ENCODE results near the gene NCLN.
"Not testable (repeated sequence)": the region's sequence is repeated elsewhere in the genome, so short reads cannot be mapped to it uniquely, and the experiment has no call there.

Gene NCLN

GRCh38 chr19:3185461-3186159 lies at the start of gene NCLN:
NCLN (plus strand) TSS chr19:3185930; CDS start chr19:3186031, 101 bp downstream.
- peak; percentile 89 for DNase-seq

GRCh38 chr19:3135961-3136683 lies 49.6 kb upstream of the NCLN start, which contains the start of gene GNA15:
GNA15 (plus strand) TSS chr19:3136033; CDS start chr19:3136451, 418 bp downstream.
- no peak for DNase-seq

- DNase-seq = no peak
Measured at GRCh38 chr19:3136684-3137055, 49.1 kb upstream of the NCLN start.

GRCh38 chr19:3137119-3137518 lies 48.6 kb upstream of the NCLN start:
- no peak for DNase-seq

GRCh38 chr19:3138268-3138667 lies 47.5 kb upstream of the NCLN start:
- DNase-seq = no peak

- no peak for DNase-seq
Measured at GRCh38 chr19:3140667-3141038, 45.1 kb upstream of the NCLN start.

- no peak for DNase-seq
Measured at GRCh38 chr19:3142292-3142670, 43.4 kb upstream of the NCLN start.

- no peak for DNase-seq
Measured at GRCh38 chr19:3142781-3143337, 42.9 kb upstream of the NCLN start.

- no peak for DNase-seq
Measured at GRCh38 chr19:3145909-3146676, 39.6 kb upstream of the NCLN start.

- no peak for DNase-seq
Measured at GRCh38 chr19:3146677-3147100, 39.0 kb upstream of the NCLN start.

- DNase-seq = no peak
Measured at GRCh38 chr19:3148503-3148902, 37.2 kb upstream of the NCLN start.

GRCh38 chr19:3149089-3149488 lies 36.6 kb upstream of the NCLN start:
- DNase-seq = no peak

- DNase-seq = no peak
Measured at GRCh38 chr19:3149526-3150505, 35.9 kb upstream of the NCLN start.

- no peak for DNase-seq
Measured at GRCh38 chr19:3150739-3151329, 34.9 kb upstream of the NCLN start.

- no peak for DNase-seq
Measured at GRCh38 chr19:3151563-3152418, 33.9 kb upstream of the NCLN start.

GRCh38 chr19:3152419-3152780 lies 33.3 kb upstream of the NCLN start:
- no peak for DNase-seq

GRCh38 chr19:3153286-3154230 lies 32.2 kb upstream of the NCLN start:
- DNase-seq = no peak

GRCh38 chr19:3154447-3154846 lies 31.3 kb upstream of the NCLN start:
- not testable (repeated sequence) for DNase-seq

GRCh38 chr19:3154957-3155736 lies 30.6 kb upstream of the NCLN start:
- DNase-seq = no peak

Measured in NCI-H774 (cell line).